Measurements from ENCODE around the gene ACBD6.

GRCh38 chr1:180533266-180533987 lies 31.1 kb upstream of the ACBD6 start:
- TF ChIP-seq CTCF (IDR thresholded peaks at IDR 0.05) (peak in 3 of 4 experiments; percentile 58 to 67 (median 61)), POLR2A (IDR thresholded peaks at IDR 0.05) (no peak)
